CD4-positive, alpha-beta T cell treated with Interferon alpha-2 for 1 hour (primary cell): ENCODE results near the gene WDR27.

Experiments
- DNase-seq, 2 donors: peaks; one replicate each; pipeline ENCODE4 v3.0.0-alpha.2; 2020 to 2022

The WDR27 gene

GRCh38 chr6:169701954-169702839 lies at the start of gene WDR27, which contains the start of gene C6orf120:
Gene WDR27 (minus strand): TSS chr6:169702029. CDS start chr6:169689005, 13,024 bp downstream.
Gene C6orf120 (plus strand): TSS chr6:169702126. CDS start chr6:169702460, 334 bp downstream.
- peak; percentile 97 for DNase-seq

GRCh38 chr6:169746556-169746955 lies 44.7 kb upstream of the WDR27 start:
- DNase-seq, result no peak

DNA sequence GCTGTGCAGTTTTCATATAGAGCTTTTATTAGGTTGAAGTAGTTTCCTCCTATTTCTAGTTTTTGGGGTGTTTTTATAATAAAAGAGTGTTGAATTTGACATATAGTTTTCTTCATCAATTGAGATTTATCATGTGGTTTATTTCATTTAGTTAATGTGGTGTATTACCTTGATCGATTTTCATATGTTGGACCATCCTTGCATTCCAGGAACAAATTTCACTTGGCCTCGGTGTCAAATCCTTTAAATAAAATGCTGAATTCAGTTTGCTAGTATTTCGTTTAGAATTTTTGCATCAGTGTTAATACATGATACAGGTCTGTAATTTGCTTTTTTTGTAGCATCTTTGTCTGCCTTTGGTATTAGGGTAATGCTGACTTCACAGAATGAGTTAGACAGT lies 43.6 kb upstream of the WDR27 start:
- DNase-seq, result no peak

GRCh38 chr6:169741344-169741743 lies 39.5 kb upstream of the WDR27 start:
- no peak for DNase-seq

DNA sequence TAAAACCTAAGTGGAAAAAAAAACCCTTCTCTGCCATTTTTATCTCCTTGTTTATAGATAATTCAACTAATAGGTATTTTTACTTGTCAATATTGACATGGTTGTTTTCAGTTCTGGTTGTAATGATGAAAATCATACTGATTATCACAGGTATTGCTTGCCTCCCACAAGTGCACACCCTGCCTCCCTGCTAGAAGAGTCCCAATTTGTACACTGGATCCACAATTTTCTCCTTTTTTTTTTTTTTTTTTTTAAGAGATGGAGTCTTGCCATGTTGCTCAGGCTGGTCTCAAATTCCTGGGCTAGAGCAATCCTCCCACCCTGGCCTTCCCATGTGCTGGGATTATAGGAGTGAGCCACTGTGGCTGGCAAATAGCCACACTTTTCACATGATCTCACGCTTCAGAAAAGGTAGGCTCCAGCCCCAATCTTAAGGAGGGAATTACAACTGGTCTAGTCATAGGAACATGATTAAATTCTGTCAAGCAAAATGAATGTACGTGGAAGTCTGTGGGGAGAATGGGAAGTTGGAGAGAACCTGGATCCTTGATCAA lies 37.2 kb upstream of the WDR27 start:
- no peak for DNase-seq

DNA sequence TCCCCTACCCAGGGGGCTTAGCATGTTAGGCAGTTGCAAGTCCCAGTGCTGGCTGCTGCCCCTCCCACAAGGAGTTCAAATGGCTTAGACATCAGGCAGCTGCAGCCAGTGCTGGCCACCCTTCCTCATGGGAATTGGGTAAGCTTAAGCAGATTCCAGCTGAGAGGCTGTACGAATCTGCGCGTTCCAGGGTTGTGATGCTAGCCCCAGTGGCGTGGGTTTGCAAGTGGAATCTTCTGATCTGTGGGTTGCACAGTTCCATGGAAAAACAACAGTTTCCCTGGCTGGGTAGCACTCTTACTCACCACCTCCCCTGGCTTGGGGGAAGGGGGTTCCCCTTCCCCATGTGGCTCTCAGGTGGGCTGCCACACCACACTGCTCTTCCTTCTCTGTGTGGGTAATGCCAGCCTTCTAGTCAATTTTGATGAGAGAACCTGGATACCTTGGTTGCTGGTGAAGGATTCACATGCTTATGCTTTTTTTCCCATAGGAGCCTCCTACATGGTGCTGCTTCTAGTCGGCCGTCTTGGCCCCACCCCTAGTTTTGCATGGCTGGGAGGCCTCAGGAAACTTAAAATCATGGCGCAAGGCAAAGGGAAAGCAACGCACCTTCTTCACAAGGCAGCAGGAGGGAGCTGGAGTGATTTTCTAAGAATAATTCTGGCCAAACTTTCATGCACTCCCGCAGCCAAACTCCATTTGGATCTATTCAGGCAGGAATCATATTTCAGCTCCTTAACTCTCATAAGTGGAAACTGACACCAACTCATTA lies 36.6 kb upstream of the WDR27 start:
- DNase-seq, result no peak

DNA sequence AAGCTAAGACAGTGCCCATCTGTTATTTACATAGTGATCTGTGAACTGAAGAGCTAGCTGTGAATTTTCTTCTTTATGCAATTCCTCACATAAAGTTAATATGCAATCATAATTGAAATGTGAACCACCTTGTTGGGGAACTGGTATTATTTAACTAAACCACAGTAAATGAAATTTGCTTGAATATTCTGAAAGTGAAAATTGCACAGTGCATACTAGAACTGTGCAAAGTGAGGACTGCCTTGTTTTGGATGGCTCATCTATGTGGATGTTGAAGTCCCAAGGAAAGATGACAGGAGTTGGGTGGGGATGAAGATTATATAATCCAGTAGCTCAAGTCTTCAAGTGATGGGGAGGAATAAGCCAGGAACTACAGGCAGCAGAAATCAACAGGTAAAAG lies 28.1 kb upstream of the WDR27 start:
- DNase-seq, result no peak

GRCh38 chr6:169726963-169727362 lies 25.1 kb upstream of the WDR27 start:
- no peak for DNase-seq

DNA sequence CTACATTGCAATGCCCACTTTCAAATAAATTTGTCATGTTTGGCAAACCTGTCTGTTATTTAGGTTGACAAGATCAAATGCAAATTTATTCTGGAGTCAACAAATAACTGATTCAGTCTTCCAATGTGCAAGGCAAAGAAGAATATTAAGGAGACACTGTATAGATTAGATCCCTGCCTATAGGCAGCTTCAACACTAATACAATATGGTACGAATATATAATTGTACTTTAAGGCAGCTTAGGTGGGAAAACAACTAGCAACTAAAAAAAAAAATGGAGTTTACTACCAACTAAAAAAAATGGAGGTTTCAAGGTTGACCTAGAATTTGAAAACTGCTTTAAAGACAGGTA lies 24.2 kb upstream of the WDR27 start:
- DNase-seq, result no peak

DNA sequence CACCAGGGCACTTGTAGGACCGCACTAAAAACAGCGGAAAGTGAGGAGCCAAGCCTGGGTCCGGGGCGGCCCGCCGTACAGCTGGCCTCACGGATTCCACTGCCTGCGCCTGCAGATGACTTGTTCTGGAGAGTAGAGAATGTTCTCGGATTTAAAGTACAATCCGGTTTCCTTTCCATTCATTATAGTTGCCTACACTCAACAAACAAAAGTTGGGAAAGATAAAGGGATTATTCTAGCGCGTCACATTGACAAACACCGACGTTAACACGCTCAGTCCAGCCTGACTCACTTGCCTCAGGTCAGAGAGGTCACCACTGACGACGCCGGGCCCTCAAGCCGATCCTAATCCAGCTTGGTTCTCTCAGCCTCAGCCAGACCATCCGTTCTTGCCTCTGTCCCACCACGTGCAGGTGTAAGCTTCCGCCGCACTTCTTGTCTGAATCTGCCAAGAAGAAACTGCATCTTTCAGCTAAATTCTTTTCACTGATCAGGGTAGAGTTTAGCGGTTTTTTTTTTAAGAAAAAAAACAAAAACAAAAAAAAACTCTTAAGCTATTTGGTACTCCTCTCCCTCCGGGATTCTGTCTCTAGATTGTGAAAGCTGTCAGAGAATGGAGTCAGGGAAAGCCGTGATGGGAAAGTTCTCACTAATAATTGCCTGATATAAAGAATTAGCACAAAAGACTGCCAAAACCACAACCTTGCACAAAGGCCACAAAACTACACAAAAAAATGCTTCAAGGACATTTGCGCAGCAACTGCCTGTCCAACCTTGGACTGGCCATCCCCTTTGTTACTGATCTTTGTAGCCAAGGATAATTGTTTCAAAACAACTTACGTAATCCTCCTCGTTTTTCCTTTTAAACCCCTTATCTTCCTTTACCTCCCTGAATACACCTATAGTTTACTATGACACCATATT lies 23.6 kb upstream of the WDR27 start:
- DNase-seq, result peak; percentile 5 to 16

DNA sequence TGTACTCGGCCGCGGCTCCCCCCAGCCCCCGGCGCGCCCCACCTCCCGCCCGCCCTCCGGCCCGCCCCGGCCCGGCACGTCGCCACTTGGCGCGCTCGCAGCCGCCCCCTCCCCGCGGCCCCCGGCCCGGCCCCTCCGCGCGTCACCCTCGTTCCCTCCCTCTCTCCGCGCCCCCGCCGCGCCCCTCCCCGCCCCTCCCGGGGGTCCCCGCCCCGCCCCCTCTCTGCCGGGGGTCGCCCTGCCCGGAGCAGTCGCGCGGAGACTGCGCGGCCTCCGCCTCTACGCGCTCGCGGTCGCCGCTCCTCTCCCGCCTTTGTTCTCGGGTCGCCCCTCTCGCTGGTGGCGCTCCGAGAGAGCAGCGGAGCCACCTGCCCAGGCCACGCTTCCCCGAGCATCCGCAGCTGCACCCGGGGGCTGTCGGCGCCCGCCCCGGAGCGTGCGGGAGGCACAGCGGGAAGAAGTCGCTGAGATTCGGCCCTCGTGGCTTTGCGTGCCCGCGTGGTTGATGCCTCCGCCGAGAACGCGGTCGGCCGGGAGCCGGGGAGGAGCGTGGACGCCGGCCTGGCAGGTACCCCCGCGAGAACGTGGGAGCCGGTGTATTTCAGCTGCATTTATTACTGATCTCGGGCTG lies 22.8 kb upstream of the WDR27 start, which contains the start of gene PHF10:
PHF10 (minus strand) TSS at position 7 of the 631 bp plus-strand sequence. CDS start 569 bp downstream, outside the sequence.
- DNase-seq, result peak; percentile 61 to 81

- peak; percentile 14 to 58 for DNase-seq
These were observed 22.2 kb upstream of the WDR27 start for GRCh38 chr6:169723991-169724493.

DNA sequence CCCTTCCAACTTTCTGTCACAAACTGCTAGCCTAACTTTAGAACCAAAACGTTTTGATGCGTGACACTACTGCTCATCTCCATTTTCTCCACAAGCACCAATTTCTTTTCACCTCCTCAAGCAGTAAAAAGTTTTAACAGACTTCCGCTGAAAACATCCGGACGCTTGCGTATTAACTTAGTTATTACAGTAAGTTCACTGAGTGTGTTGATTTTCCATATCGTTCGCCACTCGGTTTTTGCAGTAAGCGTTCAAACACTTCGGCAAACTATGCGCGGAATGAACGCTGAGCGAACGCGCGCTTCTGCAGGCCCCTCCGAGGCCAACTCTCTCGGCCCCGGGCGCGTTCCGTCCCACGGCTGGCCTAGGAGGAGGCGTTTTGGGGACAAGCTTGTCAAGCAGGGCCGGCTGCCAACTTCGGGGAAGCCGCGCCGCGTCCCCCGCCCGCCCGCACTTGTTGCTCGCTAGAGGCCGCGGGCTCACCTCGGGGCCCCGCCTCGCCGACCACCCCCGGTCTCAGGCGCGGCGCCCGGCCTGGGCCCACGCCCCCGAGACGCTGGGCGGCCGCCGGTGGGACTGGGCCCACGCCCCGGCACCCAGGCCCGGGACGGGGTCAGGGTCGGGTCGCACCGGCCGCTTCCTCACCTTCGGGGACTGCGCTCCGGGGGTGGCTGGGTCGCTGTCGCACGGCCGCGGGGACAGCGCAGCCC lies 21.5 kb upstream of the WDR27 start:
- DNase-seq, result peak; percentile 59 to 72

GRCh38 chr6:169722362-169723199 lies 20.8 kb upstream of the WDR27 start:
- DNase-seq, result peak; percentile 26 to 43

GRCh38 chr6:169720207-169720855 lies 18.5 kb upstream of the WDR27 start:
- DNase-seq, result peak in 1 of 2 donors; percentile 25

DNA sequence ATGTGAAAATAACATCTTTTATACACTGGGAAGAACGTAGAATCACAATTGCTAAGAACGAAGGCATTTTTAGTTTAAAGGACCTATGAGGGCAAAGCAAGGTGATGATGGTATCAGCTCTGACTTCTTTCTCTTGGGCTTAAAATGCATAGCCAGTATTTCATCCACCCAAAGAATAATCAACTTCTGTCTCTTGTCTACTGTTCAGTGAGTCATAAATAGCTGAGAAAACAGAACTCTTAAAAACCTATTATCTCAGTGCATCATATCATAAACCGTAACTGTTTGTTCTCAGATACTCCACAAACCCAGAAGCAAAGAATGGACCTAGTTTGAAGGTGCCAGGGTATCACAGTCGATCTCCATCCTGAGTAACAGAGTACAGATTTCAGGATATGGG lies 17.3 kb upstream of the WDR27 start:
- DNase-seq, result no peak

DNA sequence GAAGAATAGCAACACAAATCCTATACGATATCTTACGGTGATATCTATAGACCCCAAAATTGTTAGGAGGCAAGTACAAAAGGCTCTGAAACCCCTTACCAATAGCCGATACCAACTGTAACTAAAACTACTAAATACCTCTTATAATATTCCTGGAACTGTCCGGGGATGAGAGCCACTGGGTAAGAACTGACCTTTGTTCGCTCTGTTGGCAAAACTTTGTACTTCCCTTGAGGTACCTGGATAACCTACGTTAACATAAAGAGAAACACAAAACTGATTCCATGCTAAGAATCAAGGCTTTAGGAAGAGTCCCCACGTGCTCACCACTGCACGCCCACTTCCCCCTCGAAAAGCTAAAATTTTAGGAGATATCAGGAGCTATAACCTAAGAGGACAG lies 12.8 kb upstream of the WDR27 start:
- no peak for DNase-seq

DNA sequence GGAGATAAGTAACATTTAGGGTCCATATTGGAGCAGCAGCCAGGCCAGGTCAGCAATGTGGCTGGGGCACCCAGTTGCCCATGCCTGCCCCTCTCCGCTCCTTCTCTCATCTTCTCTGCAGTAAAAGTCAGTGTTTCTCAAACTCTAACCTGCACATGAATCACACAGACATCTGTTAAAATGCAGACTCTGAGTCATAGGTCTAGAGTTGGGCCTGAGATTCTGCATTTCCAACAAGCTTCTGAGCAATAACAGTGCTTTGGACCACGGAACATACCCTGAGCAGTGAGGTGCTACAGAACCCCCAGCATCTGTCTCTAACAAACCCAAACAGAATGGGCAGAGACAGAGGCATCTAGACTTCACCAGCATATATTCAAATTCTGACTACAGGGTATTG lies 12.3 kb upstream of the WDR27 start:
- no peak for DNase-seq

DNA sequence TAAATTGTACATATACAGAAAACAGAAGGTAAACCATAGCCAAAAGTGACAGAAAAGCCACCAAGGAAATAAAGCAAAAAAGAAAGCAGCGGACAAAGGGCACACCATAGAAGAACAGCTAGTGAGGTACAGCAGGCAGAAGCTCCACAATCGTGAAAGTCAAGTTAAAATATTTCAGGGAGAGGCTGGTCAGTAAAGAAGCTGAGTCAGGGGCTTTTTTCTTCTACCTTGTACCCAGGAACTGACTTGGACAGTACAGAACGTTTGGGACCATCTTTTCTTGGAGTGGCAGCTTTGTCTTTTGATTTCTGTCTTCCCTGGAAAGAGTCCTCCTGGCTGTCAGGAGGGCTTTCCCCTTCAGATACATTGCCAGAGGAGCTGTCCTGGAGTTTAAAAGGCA lies 8.2 kb upstream of the WDR27 start:
- no peak for DNase-seq
